Left lung (tissue), 10 donors: ENCODE results near the gene FOXD3. TPM values are rescaled to one million over a fixed set of nuclear protein-coding genes. Genes with fewer than 3 reads are reported as not detected.
A peak's percentile ranks its signal among the peaks of the same experiment; 100 is the strongest.

ENCODE experiments used
- ATAC-seq: fragments of 200-7000 bp; cut with Tn5 transposase; one replicate; pipeline ENCODE4 v1.9.1; 2020; ENCODE audit warnings: moderate library complexity
- DNase-seq, 4 donors: peaks; one replicate each; pipeline ENCODE4 v3.0.0-alpha.2; 2013 to 2020
- H3K27ac ChIP-seq, 2 donors: fragments of 200-600 bp; sonication (generic) in 1 of 2; one replicate each; pipeline versions ENCODE4 v1.5.0 to v1.8.0; 2020 to 2021
- H3K27me3 ChIP-seq, 2 donors: fragments of 200-600 bp; sonication (generic) in 1 of 2; one replicate each; pipeline versions ENCODE4 v1.5.0 to v1.8.0; 2020 to 2021
- H3K36me3 ChIP-seq, 2 donors: fragments of 200-600 bp; sonication (generic) in 1 of 2; one replicate each; pipeline versions ENCODE4 v1.5.0 to v1.8.0; 2020 to 2021
- H3K4me1 ChIP-seq, 2 donors: fragments of 200-600 bp; one replicate each; pipeline ENCODE4 v1.8.0; 2021
- H3K4me3 ChIP-seq, 2 donors: fragments of 200-600 bp; sonication (generic) in 1 of 2; one replicate each; pipeline versions ENCODE4 v1.5.0 to v1.8.0; 2020 to 2021; ENCODE audit warnings: mild to moderate bottlenecking in 1 of 2
- H3K9me3 ChIP-seq, 2 donors: fragments of 200-600 bp; sonication (generic) in 1 of 2; one replicate each; pipeline versions ENCODE4 v1.5.0 to v1.8.0; 2020 to 2021
- intact Hi-C, 2 donors: fragments of 100-400 bp; cut with DNase I; formaldehyde crosslinking; loops; one replicate each; pipeline versions ENCODE4 v1.11.2 to v1.14.2; 2022
- microRNA-seq, 2 donors: library from miRNA; unstranded; fragments of <30 nt; microRNA quantifications; one replicate each; pipeline ENCODE4, GENCODE V29; 2019
- polyA plus RNA-seq, 6 donors: library from polyadenylated mRNA; unstranded; fragments of 120-200 nt; gene quantifications; one replicate each; pipeline ENCODE4 v1.2.1, GENCODE V29; 2013; ENCODE audit not compliant: insufficient read length in 6 of 6
- total RNA-seq, 2 donors: library from RNA; stranded (reverse); fragmentation: NEBNext Ultra II Directional; extraction: Animal tissue kit (Norgen Biotek cat#: 25700); gene quantifications; one replicate each; pipeline ENCODE4 v1.2.1, GENCODE V29; 2021
- TF ChIP-seq, protein P1 (sequence below), 2 donors: fragments of 200-600 bp; sonication (generic) in 1 of 2; IDR thresholded peaks; one replicate each; pipeline versions ENCODE4 v1.5.0 to v1.8.0; 2021; ENCODE audit warnings: antibody characterized with exemption in 2 of 2
- donor health status: DM: no; HTN: yes; CAD: no.
- donor health status: DM: no; HTN: no; CAD: no.

Gene FOXD3
- total and polyA plus RNA-seq, 8 donors, result not detected

DNA sequence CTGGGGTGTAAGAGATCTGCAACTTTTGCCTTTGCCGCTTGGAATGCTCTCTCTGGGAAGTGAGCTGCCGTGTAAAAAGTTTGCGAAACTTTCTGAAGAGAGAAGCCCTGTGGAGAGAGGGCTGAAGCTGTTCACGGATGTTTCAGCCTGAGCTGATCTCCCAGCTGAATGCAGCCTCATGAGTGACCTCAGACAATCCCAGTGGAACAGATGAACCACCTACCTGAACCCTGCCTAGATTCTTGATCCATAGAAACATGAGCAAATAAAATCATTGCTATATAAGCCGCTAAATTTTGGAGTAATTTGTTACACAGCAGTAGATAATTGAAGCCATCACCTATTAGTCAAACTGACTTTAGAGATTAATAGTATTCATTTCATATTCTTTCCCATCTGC, 40.6 kb downstream of the FOXD3 start:
- TF ChIP-seq, protein P1, sequence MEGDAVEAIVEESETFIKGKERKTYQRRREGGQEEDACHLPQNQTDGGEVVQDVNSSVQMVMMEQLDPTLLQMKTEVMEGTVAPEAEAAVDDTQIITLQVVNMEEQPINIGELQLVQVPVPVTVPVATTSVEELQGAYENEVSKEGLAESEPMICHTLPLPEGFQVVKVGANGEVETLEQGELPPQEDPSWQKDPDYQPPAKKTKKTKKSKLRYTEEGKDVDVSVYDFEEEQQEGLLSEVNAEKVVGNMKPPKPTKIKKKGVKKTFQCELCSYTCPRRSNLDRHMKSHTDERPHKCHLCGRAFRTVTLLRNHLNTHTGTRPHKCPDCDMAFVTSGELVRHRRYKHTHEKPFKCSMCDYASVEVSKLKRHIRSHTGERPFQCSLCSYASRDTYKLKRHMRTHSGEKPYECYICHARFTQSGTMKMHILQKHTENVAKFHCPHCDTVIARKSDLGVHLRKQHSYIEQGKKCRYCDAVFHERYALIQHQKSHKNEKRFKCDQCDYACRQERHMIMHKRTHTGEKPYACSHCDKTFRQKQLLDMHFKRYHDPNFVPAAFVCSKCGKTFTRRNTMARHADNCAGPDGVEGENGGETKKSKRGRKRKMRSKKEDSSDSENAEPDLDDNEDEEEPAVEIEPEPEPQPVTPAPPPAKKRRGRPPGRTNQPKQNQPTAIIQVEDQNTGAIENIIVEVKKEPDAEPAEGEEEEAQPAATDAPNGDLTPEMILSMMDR (IDR thresholded peaks at IDR 0.05), result no peak
- Histone ChIP-seq H3K27ac (no peak overlapping the region), H3K4me1 (peaks cover 0 to 6% of the 10 kb centered on the region in 2 donors), H3K36me3 (no peaks in the 10 kb centered on the region), H3K4me3 (no peak overlapping the region), H3K9me3 (no peaks in the 10 kb centered on the region), H3K27me3 (no peaks in the 10 kb centered on the region)
- ATAC-seq (no peak), DNase-seq (no peak)
- intact Hi-C loops, result no loop called here

DNA sequence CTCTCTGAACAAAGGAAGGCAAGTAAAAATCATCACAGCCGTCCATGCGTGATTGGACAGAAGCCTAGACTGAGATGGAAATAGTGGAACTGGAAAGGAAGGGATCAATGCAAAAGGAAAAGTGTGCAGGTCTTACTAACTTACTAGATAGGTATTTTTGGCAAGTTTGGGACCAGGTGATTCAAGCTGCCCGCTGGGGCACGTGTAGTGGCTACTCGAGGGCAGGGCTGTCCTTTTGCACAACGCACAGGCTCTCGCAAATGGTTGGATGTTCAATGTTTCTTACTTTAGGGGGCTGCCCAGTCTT, 44.5 kb downstream of the FOXD3 start:
- ATAC-seq, result no peak
- intact Hi-C loops, result no loop called here

DNA sequence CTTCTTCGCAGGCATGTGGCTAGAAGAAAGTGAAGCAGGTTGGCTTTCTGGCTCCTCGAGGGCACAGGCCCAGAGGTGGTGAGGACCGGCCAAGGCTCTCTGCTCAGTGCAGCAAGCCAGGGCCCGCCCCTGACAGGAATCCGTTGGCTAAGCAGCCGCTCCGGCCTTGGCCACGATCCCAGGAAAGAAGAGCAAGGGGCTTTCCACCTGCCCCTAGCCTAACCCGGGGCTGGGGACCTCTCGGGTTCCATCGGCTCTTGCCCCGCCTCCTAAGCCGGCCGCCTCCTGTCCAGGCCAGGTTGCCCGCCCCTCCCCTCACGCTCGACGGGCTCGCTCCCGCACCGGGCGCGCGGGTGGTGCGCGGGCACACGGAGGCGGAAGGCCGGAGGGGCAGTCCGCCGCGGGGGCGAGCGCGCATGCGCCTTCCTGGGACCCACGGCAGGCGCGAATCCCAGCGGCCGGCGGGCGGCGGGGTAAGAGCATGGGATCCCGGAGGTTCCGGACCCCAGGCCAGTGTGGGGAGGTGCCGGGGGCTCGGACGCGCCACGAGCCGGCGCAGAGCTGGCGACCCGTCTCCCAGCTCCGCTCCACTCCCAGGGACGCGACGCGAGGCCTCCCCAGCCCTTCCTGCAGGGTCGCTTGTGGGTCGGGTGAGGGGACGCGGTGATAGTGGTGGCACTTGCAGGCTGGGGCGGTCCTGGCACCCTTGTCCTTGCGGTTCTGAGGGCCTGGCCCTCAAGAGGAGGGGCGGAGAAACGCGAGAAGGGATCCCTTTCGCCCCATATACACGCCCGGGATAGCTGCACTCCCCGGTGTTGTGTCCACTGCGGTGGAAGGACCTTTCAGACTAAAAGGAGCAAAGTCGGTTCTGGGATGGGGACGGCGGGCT, 45.1 kb downstream of the FOXD3 start, which contains the start of gene ALG6:
Gene ALG6, plus strand, starts transcription at position 413 of the 889 bp plus-strand sequence. CDS start 3,351 bp downstream, outside the sequence.
- ATAC-seq (peak; percentile 99), DNase-seq (peak; percentile 93 to 100 (median 96))
- no peaks in the 10 kb centered on the region for H3K36me3 ChIP-seq
- peak within 1 kb of the TSS; percentile 68 to 81 for H3K4me3 ChIP-seq
- H3K27ac ChIP-seq, result peak within 1 kb of the TSS; percentile 57 to 83
- no peaks in the 10 kb centered on the region for H3K27me3 ChIP-seq
- intact Hi-C loops, result no loop called here
- TF ChIP-seq, protein P1 (IDR thresholded peaks at IDR 0.05), result no peak
- H3K9me3 ChIP-seq, result no peaks in the 10 kb centered on the region
- H3K4me1 ChIP-seq, result peaks cover 3 to 16% of the 10 kb centered on the region in 2 donors

More for the DNA sequence above, 44.5 kb downstream of the FOXD3 start:
- no peaks in the 10 kb centered on the region for H3K36me3 ChIP-seq
- TF ChIP-seq, protein P1 (IDR thresholded peaks at IDR 0.05), result no peak
- peak overlapping the region; percentile 68 to 81 for H3K4me3 ChIP-seq
- peaks cover 3 to 16% of the 10 kb centered on the region in 2 donors for H3K4me1 ChIP-seq
- H3K9me3 ChIP-seq, result no peaks in the 10 kb centered on the region
- DNase-seq, result peak in 1 of 4 donors; percentile 3
- peak overlapping the region; percentile 57 to 83 for H3K27ac ChIP-seq
- H3K27me3 ChIP-seq, result no peaks in the 10 kb centered on the region

DNA sequence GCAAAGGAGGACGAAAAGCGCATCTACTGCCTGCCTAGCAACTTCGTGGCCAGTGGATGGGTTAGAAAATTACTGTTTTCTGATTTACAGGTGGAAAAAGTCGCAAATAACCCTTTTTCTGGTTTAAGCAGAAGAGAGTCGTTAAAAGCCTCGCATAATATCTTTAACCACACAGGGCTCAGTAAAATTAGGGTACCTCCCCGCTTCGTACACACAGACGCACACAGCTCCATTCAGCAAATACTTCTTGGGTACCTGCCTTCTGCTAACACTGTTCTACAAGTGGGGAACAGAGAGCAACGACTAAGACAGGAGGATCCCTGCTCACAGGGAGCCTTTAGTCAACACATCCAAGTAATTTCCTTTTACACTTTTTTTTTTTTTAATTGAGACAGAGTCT, 45.8 kb downstream of the FOXD3 start:
- Histone ChIP-seq H3K36me3 (no peaks in the 10 kb centered on the region), H3K9me3 (no peaks in the 10 kb centered on the region), H3K27me3 (no peaks in the 10 kb centered on the region), H3K4me1 (peaks cover 3 to 16% of the 10 kb centered on the region in 2 donors), H3K4me3 (peak overlapping the region; percentile 68 to 81), H3K27ac (peak overlapping the region; percentile 57 to 83)
- DNase-seq (peak in 1 of 4 donors; percentile 3), ATAC-seq (no peak)
- TF ChIP-seq, protein P1 (IDR thresholded peaks at IDR 0.05), result no peak
- intact Hi-C loops, result no loop called here

Small RNA genes lying within 50 kb of the gene (microRNA-seq; reads per million reads assigned to microRNA genes)
- 0 reads per million in 2 donors for gene MIR6068

Other genes with a start within 250 kb of the FOXD3 start
- gene ALG6, start 45.1 kb downstream of the FOXD3 start, total RNA-seq, result 10 to 100 TPM; 11.8 to 16.7 TPM
- gene ALG6, start 45.1 kb downstream of the FOXD3 start, polyA plus RNA-seq, result 10 to 100 TPM; 17.1 to 27.3 (median 24.0) TPM
- 10 to 100 TPM; 16.6 to 19.0 TPM for gene ITGB3BP, start 200.7 kb downstream of the FOXD3 start, total RNA-seq
- gene ITGB3BP, start 200.7 kb downstream of the FOXD3 start, polyA plus RNA-seq, result 10 to 100 TPM; 50.8 to 75.8 (median 72.4) TPM
- gene EFCAB7, start 201.0 kb downstream of the FOXD3 start, total RNA-seq, result 1 to 10 TPM; 6.8 to 8.8 TPM
- 10 to 100 TPM; 20.2 to 32.6 (median 25.2) TPM for gene EFCAB7, start 201.0 kb downstream of the FOXD3 start, polyA plus RNA-seq